Cardiac fibroblast (primary cell): ENCODE measurements around the gene PTPRD.

Source experiments
- DNase-seq, 2 donors: peaks; one replicate each; pipeline versions ENCODE4 v3.0.0 to v3.0.0-alpha.2; 2010; ENCODE audit warnings: low read depth in 2 of 2
- H3K4me3 ChIP-seq, 2 donors: replicated peaks in 1 of 2; 1 replicate in 1 of 2; 2 replicates in 1 of 2; pipeline ENCODE4 v1.5.1; 2011; ENCODE audit warnings: low read depth in 2 of 2, low read length in 2 of 2, mild to moderate bottlenecking in 2 of 2, moderate library complexity in 1 of 2
- TF ChIP-seq, protein P1 (sequence below): IDR thresholded peaks from one replicate; pipeline ENCODE4 v1.5.1; 2011; ENCODE audit warnings: low read depth, mild to moderate bottlenecking, low read length, inconsistent platforms

The PTPRD gene

GRCh38 chr9:10265153-10265631 lies 347.6 kb downstream of the PTPRD start:
- TF ChIP-seq, protein P1, sequence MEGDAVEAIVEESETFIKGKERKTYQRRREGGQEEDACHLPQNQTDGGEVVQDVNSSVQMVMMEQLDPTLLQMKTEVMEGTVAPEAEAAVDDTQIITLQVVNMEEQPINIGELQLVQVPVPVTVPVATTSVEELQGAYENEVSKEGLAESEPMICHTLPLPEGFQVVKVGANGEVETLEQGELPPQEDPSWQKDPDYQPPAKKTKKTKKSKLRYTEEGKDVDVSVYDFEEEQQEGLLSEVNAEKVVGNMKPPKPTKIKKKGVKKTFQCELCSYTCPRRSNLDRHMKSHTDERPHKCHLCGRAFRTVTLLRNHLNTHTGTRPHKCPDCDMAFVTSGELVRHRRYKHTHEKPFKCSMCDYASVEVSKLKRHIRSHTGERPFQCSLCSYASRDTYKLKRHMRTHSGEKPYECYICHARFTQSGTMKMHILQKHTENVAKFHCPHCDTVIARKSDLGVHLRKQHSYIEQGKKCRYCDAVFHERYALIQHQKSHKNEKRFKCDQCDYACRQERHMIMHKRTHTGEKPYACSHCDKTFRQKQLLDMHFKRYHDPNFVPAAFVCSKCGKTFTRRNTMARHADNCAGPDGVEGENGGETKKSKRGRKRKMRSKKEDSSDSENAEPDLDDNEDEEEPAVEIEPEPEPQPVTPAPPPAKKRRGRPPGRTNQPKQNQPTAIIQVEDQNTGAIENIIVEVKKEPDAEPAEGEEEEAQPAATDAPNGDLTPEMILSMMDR, result no peak
- DNase-seq, result peak; percentile 52 to 74
- no peak overlapping the region for H3K4me3 ChIP-seq

DNA sequence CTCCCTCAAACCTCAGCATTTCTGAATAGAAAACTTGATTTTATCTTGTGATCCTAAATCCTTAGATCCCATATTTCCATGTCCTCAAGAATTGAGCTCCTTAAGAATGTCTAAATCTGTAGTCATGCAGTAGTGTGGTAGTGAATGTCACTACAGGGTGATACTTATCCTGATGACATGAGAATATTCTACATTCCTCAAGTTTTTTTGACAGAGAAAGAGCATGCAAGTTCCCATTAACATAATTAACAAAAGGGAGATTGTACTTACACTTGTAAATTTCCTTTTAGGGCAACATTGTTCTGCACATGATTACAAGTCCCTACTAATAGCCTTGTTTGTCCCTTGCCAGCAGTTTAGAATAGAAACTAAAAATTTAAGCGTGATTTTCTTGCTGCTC lies 352.3 kb downstream of the PTPRD start:
- TF ChIP-seq, protein P1, result no peak
- no peak for DNase-seq

GRCh38 chr9:10259668-10260067 lies 353.1 kb downstream of the PTPRD start:
- TF ChIP-seq, protein P1, result no peak
- DNase-seq, result no peak
- H3K4me3 ChIP-seq, result no peak overlapping the region

More for the DNA sequence above, 352.3 kb downstream of the PTPRD start:
- H3K4me3 ChIP-seq, result no peak overlapping the region

DNA sequence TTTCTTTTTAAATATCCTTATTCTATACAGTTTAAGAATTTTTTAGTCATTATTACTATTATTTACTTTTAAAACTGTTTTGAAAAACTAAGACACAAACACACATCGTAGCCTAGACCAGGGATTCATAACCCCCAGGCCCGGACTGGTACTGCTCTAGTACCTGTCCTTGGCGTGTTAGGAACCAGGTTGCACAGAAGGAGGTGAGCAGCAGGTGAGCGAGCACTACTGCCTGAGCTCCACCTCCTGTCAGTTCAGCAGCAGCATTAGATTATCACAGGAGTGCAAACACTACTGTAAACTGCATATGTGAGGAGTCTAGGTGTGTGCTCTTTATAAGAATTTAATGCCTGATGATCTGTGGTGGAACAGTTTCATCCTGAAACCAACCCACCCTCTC lies 357.0 kb downstream of the PTPRD start:
- DNase-seq, result no peak
- H3K4me3 ChIP-seq, result no peak overlapping the region
- TF ChIP-seq, protein P1, result no peak

DNA sequence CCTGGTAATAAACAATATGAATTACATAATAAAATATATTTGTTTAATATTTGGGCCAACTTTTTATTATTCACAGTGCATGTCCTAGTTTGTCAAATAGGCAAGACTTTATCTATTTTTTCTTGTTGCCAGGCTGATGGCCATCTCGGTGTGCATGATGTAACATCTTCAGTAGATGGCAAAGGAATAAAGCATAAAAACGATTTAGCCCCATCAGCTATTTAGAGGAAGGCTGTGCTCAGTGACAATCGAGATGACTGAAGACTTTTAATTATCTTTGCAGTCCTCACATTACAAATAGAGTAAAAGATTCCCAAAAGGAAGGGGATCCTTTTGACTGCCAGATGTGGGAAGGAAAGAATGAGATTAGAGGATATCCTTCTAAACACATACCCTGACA lies 358.5 kb downstream of the PTPRD start:
- TF ChIP-seq, protein P1, result no peak
- H3K4me3 ChIP-seq, result no peak overlapping the region
- DNase-seq, result no peak

- no peak overlapping the region for H3K4me3 ChIP-seq
- DNase-seq, result no peak
- TF ChIP-seq, protein P1, result no peak
These were observed 359.5 kb downstream of the PTPRD start for GRCh38 chr9:10253341-10253740.

DNA sequence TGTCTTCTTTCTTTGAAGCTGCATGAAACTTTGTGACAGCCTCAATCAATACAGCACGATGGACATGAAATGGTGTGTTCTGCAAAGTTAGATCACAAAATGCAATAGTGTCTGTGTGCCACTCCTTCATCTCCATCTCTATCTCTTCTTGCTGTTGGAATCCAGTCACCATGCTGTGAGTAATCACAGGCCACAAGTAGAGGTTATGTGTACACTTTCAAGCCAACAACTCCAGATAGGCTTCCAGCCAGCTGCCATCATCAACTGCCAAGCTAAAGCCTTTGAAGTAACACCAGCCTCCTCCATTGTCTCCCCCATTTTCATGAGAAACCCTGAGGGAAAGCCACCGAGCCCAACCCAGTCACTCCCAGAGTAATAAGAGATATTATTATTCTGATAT lies 360.6 kb downstream of the PTPRD start:
- TF ChIP-seq, protein P1, result no peak
- DNase-seq, result peak in 1 of 2 donors; percentile 3
- no peak overlapping the region for H3K4me3 ChIP-seq
